GM21360 (cell line): ENCODE data around the gene LFNG.
A peak's percentile ranks its signal among the peaks of the same experiment; 100 is the strongest.
"Not testable (repeated sequence)": the region's sequence is repeated elsewhere in the genome, so short reads cannot be mapped to it uniquely, and the experiment has no call there.

Experiments used
- ATAC-seq: cut with Tn5 transposase; IDR thresholded peaks from one replicate; pipeline ENCODE4 v1.9.1; 2021; ENCODE audit warnings: mild to moderate bottlenecking, moderate library complexity; ENCODE audit not compliant: unreplicated experiment

LFNG gene

DNA sequence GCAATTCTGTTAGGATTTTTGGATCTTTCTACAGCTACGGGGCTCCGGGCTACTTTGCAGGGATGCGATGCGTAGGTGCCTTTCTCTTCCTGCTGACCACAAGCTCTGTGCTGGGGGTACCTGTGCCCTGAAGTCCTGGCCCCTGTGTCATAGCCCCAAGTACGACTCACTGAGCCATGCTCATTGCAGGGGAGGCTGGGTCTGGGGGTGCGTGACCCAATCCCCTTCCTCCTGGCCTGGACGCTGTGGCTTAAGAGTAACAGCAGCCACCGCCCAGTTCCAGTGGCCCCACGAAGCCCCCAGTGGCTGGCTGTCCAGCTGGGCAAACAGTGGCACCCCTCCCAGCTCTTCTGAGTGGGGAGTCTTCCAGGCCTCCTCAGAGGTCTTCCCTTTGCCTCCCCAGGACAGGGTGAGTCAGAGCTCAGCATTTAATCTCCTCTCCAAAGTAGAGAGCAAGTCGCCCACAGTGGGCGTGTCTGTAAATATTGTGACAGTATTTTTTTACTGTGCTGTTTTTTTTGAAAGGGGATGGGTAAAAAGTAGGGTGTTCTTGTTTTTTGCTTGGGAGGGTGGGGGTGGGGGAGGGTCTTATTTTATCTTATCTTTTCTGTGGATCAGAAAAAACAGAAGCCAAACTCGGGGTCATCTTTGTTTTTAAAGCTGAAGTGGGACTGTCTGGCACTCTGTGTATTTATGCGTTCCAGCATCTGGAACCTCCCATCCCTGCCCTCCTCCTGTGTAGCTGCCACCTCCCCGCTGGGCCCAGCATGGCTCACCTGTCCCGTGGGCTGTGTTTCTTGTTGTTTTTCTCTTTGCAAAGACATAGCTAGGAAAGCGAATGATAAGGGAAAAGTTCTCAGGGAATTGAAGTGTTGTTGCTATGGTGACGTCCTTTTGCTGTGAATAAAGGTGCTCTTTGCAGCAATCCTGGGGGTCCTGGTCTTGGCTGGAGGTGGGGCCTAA, 8.2 kb downstream of the LFNG start:
- no peak for ATAC-seq

GRCh38 chr7:2528481-2529095, 9.0 kb downstream of the LFNG start:
- no peak for ATAC-seq

DNA sequence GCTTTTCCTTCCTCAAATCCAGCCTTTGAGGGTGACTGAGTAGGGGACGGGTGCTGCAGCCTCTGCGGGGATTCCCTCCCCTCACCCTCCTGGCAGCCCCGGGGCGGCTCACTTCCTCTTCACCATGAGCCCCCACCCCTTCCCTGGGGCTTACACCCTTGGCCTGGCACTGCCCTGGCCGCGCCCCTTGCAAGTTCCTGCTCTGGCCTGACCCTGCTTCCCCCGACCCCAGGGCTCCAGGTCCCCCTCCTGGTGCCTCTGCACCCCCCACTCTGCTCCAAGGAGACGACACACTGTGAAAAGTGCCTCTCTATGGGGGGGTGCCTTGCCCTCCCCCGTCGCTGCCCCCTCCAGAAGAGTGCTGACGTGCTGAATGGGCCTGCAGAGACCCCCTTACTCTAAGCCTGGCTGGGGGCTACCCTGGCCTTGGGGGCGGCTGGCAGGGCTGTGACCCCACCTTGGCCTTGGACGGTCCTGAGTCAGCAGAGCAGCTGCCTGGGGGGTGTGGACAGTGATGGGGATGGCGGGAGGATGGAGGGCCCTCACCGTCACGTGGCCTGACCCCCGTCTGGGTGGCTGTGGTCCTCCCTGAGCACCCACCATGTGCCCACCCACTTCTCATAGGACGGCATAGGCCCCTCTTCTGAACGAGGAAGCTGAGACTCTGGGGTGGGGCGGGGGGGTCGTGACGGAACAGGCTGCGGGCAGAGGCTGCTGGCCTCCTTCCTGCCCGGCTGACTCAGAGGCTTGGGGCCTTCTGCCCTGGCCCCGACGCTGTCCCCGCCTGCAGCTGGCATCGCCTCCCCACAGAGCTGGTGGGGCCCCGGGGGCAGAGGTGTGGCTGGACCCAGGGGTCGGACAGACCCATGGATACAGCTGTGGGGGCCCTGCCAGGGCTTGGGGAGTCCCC, 9.8 kb downstream of the LFNG start:
- ATAC-seq: peak; percentile 46

- no peak for ATAC-seq
Measured at GRCh38 chr7:2530071-2530987, 10.8 kb downstream of the LFNG start.

DNA sequence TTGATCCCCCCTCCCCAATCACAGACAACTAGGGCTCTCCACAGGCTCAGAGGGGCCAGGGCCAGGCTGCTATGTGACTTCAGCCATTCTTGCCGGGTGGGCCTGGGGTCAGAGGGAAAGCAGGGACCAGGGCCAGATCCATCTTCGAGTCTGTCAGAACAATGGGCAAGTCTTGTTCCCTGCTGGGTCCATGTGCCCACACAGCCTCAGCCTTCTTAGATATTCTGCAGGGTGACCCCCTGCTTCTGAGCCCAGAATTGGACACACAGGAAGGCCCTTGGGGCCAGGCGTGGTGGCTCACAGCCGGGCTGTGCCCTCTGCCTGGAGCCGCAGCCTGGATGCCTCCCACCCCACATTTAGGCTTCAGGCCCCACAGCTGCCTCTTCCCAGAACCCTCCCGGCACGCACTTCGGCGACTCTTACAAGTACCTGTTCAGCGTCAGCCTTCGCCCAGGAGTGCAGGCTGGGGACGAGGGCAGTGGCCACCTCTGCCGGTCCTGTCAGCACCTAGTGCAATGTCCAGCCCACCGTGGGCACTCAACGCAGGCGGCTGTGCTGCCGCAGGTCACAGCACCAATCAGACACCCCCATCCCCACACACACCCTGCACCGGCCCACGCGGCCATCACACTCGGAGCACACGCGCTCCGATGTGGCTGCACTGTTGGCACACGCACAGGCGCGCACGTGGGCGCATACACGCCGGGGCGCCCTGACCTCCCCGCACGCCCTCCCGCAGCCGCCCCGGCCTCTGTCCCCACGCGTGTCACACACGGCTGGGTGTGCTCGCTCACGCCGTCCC, 11.6 kb downstream of the LFNG start:
- not testable (repeated sequence) for ATAC-seq

DNA sequence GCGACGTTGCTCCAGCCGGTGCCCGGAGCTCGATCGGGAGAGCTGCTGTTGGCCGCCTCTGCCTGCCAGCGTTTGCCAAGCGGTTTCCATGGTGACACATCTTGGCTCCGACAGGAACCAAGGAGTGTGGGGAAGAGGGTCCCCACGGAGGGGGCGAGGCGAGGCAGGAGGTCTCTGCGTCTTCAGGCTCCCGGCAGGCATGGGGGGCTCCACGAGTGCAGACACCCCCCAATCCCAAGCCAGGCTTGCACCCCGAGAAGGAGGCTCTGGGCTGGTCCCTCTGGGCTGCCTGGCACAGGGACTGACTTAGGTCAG, 12.2 kb downstream of the LFNG start:
- ATAC-seq: not testable (repeated sequence)

GRCh38 chr7:2532199-2532772, 12.7 kb downstream of the LFNG start:
- not testable (repeated sequence) for ATAC-seq

GRCh38 chr7:2532816-2533215, 13.2 kb downstream of the LFNG start:
- ATAC-seq: not testable (repeated sequence)

- not testable (repeated sequence) for ATAC-seq
Measured at GRCh38 chr7:2533566-2533965, 14.0 kb downstream of the LFNG start.

DNA sequence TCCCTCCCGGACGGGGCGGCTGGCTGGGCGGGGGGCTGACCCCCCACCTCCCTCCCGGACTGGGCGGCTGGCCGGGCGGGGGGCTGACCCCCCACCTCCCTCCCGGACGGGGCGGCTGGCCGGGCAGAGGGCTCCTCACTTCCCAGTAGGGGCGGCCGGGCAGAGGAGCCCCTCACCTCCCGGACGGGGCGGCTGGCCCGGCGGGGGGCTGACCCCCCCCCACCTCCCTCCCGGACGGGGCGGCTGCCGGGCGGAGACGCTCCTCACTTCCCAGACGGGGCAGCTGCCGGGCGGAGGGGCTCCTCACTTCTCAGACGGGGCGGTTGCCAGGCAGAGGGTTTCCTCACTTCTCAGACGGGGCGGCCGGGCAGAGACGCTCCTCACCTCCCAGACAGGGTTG, 14.6 kb downstream of the LFNG start:
- ATAC-seq: not testable (repeated sequence)

DNA sequence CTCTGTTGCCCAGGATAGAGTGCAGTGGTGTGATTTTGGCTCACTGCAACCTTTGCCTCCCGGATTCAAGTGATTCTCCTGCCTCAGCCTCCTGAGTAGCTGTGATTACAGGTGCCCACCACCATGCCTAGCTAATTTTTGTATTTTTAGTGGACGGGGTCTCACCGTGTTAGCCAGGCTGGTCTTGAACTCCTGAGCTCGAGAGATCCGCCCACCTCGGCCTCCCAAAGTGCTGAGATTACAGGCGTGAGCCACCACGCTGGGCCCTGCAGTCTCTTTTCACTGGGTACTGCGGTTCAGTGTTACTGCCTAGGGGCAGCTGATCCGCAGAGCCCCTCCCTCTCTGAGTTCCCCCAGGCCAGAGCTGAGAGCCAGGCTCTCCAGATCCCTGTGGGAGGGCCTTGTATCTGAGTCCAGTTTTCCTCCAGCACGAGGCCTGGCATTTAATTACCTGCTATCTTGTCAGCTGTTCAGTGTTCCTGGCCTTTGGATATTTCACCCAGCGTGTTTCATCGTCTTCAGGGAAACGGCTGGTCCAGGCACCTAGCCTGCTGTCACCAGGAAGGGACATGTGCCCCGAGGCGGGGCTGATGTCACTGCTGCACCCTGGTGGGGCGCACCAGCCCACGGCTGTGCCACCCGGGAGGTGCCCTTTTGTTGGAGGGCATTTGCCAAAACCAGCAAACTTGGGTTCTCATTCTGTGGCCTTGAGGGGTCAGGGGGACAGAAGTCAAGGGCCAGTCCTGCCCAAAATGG, 16.5 kb downstream of the LFNG start:
- not testable (repeated sequence) for ATAC-seq

DNA sequence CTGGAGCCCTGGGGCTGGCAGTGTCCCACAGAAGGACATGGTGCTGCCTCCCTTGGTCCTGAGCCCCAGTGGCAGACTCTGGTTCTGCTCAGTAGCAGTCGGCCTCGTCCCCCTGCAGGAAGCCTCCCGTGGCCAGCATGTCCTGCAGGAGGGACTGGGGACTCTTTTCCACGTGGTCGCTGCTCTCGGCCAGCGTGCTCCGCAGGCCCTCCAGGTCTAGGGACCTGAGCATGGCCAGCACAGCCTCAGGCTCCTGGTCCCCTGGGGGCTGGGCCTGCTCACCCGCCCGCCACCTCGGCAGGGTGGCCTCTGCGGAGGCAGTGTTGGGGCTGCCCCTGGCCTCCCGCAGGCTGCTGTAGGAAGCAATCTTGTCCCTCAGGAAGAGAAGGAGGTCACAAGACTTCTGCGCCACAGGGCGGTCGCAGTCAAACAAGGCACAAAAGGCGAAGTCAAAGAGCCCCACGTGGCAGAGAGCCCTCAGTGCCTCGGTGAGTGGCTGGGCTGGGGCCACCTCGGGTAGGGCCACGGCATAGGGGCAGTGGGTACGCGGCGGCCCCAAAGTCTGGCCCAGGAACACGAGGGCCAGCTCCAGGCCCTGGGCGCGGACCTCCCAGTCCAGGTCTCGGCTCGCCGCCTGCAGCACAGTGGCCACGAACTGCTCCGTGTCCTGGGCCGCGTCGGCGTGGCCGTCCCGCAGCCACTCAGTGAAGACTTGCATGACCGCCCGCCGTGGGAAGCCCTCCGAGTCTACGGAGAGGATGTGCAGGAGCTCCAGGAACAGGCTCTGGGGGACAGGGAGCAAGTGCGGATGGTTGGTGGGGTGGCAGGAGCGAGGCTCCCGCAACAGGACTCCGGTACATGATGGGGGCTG, 18.6 kb downstream of the LFNG start:
- ATAC-seq: no peak

DNA sequence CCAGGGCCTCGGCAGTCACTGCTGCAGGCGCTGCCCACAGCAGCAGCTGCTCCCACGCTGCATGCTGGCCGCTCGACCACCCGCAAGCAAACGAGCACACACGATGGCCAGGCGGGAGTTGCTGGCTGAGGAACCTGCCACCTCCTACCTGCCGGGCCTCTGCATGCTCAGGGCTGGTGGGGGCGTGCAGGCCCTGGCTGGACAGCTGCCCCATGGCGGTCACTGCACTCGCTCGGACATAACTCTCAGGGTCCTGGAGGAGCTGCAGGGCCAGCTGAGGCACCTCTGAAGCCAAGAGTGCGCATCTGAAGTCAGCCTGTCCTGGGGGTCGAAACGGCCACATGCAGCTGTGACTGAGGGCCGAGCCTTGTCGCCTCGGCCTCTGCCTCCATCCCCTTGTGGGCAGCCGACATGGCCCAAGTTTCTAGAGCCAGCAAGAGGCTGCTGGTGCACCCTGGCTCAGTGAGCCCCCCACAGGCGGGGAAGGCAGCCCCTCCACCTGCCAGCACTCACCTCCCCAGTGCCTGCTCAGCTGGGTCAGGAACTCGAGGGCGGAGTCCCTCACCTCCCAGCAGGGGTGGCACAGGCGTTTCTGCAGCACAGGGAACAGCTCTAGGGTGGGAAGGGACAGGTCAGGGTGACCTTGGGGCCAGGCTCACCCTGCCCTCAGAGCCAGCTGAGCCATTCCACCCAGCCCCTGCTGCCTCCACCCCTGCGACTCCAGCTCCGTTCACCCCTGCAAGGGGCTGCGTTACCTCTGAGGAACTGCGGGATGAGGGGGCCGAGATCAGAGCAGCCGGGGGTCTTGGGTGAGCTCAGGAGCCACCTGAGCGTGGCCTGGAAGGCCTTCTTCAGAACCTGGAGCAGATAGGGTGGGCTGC, 19.7 kb downstream of the LFNG start:
- ATAC-seq: no peak

GRCh38 chr7:2540133-2540532, 20.6 kb downstream of the LFNG start:
- no peak for ATAC-seq

DNA sequence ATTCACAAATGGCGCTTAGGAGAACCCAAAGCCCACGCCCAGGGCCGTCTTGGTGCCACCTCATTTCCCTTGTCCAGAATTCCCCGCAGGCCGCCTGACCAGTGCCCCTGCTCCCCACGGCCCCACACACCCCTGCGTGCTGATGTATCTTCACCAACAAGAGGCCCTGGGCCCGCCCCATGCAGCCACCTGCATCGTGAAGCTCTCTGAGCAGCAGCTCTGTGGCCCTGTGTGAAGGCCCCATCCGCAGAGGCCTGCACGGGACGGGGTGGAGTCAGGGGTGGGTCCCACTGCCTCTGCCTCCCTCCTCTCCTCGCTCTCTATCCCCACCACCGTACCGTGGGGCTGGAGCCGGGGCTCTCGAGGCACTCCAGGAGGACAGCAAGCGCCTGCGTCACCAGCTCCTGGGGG, 21.1 kb downstream of the LFNG start:
- ATAC-seq: no peak

DNA sequence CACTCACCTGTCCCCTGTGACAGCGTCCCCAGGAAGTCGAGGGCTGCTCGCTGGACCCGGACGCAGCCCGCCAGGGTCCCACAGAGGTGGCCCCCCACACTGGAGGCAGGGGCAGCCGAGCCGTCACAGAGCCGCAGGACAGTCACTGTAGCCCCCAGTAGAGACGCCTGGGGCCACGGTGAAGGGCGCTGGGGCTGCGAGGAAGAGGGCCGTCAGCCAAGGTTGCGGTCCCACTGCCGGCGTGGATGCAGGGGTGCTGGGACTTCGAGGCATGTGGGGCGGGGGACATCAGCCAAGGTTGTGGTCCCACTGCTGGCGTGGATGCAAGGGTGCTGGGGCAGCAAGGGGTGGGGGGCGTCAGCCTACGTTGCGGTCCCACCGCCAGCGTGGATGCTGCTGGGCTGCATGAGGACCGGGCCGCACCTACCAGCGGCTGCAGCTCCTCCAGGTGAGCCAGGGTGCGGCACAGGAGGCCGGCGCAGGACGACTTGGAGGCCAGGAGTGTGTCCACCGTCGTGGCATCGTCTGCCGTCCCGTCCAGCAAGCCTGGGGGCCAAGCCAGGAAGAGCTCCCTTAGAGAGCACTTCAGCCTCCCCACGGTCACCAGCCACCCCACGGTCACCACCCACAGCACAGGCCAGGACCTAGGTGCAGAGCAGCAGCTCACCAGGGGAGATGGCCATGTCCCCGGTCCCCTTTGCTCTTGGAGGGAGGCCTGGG, 21.9 kb downstream of the LFNG start:
- ATAC-seq: no peak
